ENCODE measurements around the gene OR5K1. TPM values are rescaled to one million over a fixed set of nuclear protein-coding genes. Genes with fewer than 3 reads are reported as not detected.

The OR5K1 gene
- total RNA-seq, 2 donors from 2014 or later, result not detected

DNA sequence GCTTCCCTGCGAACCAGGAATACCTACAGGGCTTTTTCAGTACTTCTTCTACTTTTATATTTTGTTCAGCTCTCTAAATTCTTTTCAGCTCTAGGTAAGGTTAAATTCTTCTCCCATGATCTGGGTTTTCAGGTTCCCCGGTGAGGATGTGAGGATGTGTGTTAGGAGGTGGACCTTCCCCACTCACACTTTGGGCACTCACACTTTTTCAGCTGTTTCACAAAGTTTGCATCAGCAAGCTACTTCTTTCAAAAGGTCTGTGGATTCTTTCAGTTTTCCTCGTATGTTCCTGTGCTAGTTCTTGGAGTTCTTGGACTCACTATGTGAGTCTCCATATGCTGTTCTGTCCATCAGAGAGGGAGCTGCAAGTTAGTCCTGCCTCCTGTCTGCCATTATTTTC, 20.6 kb downstream of the OR5K1 start:
- Mint-ChIP-seq H3K9me3 (peaks cover 21 to 28% of the 10 kb centered on the region in 2 donors), H3K4me3 (no peak overlapping the region), H3K4me1 (ENCODE audit: low read depth) (no peaks in the 10 kb centered on the region), H3K36me3 (ENCODE audit: insufficient read depth in 2 of 2) (peaks cover 18 to 20% of the 10 kb centered on the region in 2 donors), H3K27ac (no peak overlapping the region), H3K27me3 (ENCODE audit: low read depth) (peaks cover 26% of the 10 kb centered on the region)
- DNase-seq, result no peak
- no peak for ATAC-seq (replicated peaks in 1 of 2)

GRCh38 chr3:98497381-98497780, 34.4 kb downstream of the OR5K1 start, which contains the start of gene OR5K2:
TSS of gene OR5K2 (plus strand) at chr3:98497681. CDS start at chr3:98497681, 0 bp downstream.
- Mint-ChIP-seq H3K4me1 (ENCODE audit: low read depth) (peaks cover 4% of the 10 kb centered on the region), H3K27me3 (ENCODE audit: low read depth) (peaks cover 12% of the 10 kb centered on the region), H3K36me3 (ENCODE audit: insufficient read depth in 2 of 2) (no peaks in the 10 kb centered on the region), H3K27ac (no peak within 1 kb of the TSS), H3K4me3 (no peak within 1 kb of the TSS), H3K9me3 (no peaks in the 10 kb centered on the region)
- DNase-seq (no peak), ATAC-seq (replicated peaks in 1 of 2) (no peak)

GRCh38 chr3:98500019-98500418, 37.0 kb downstream of the OR5K1 start:
- H3K9me3 Mint-ChIP-seq, result no peaks in the 10 kb centered on the region
- no peak overlapping the region for H3K27ac Mint-ChIP-seq
- ATAC-seq (replicated peaks in 1 of 2), result no peak
- H3K27me3 Mint-ChIP-seq (ENCODE audit: low read depth), result no peaks in the 10 kb centered on the region
- no peak overlapping the region for H3K4me3 Mint-ChIP-seq
- DNase-seq, result no peak
- H3K36me3 Mint-ChIP-seq (ENCODE audit: insufficient read depth in 2 of 2), result peaks cover 0 to 3% of the 10 kb centered on the region in 2 donors
- peaks cover 17% of the 10 kb centered on the region for H3K4me1 Mint-ChIP-seq (ENCODE audit: low read depth)

DNA sequence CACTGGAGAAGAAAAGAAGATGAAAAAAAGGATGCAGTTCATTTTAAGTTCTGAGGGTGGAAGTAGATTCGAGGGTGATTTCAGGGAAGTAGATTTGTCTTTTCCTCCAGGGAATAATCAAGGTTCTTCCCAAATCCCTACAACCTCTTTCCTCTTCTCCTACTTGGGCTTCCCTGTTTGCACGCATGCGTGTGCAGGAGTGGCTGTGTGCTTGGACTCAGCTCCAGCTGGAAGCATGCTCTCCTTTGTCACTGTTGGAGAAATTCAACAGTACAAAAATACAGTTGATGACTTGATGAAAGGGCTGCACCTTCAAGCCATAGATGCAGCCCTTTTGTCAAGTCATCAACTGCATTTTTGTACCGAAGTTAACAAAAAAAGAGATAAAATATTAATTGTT, 38.3 kb downstream of the OR5K1 start:
- Mint-ChIP-seq H3K4me3 (no peak overlapping the region), H3K27ac (no peak overlapping the region), H3K27me3 (ENCODE audit: low read depth) (no peaks in the 10 kb centered on the region), H3K4me1 (ENCODE audit: low read depth) (peaks cover 17% of the 10 kb centered on the region), H3K36me3 (ENCODE audit: insufficient read depth in 2 of 2) (peaks cover 3% of the 10 kb centered on the region in 2 donors), H3K9me3 (no peaks in the 10 kb centered on the region)
- DNase-seq, result no peak
- ATAC-seq (replicated peaks in 1 of 2), result no peak

GRCh38 chr3:98501863-98502576, 39.0 kb downstream of the OR5K1 start:
- H3K27me3 Mint-ChIP-seq (ENCODE audit: low read depth), result no peaks in the 10 kb centered on the region
- peaks cover 17% of the 10 kb centered on the region for H3K4me1 Mint-ChIP-seq (ENCODE audit: low read depth)
- peaks cover 0 to 3% of the 10 kb centered on the region in 2 donors for H3K9me3 Mint-ChIP-seq
- H3K4me3 Mint-ChIP-seq, result no peak overlapping the region
- no peak overlapping the region for H3K27ac Mint-ChIP-seq
- H3K36me3 Mint-ChIP-seq (ENCODE audit: insufficient read depth in 2 of 2), result peaks cover 6 to 7% of the 10 kb centered on the region in 2 donors
- DNase-seq (no peak), ATAC-seq (replicated peaks in 1 of 2) (no peak)

DNA sequence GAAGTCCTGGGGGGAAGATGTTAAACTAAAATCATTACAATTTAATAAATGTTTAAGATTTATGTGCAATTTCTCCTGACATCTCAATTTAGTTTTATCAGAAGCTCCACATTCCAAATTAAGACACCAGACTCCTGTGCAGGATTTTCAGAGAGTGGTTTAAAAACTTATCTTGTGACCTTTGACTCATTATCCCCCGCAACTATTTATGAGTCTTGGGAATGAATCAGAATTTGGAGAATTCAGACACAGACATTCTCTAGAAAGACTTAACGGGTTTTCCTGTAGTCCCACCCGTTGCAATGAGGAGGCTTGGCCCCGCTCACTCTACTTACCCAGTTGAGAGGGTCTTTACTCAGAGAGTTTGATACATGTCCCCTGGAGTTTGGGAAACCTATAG, 41.5 kb downstream of the OR5K1 start:
- Mint-ChIP-seq H3K27me3 (ENCODE audit: low read depth) (no peaks in the 10 kb centered on the region), H3K4me3 (no peak overlapping the region), H3K4me1 (ENCODE audit: low read depth) (peaks cover 26% of the 10 kb centered on the region), H3K27ac (no peak overlapping the region), H3K36me3 (ENCODE audit: insufficient read depth in 2 of 2) (peaks cover 6 to 15% of the 10 kb centered on the region in 2 donors), H3K9me3 (peaks cover 0 to 4% of the 10 kb centered on the region in 2 donors)
- DNase-seq (no peak), ATAC-seq (replicated peaks in 1 of 2) (no peak)

DNA sequence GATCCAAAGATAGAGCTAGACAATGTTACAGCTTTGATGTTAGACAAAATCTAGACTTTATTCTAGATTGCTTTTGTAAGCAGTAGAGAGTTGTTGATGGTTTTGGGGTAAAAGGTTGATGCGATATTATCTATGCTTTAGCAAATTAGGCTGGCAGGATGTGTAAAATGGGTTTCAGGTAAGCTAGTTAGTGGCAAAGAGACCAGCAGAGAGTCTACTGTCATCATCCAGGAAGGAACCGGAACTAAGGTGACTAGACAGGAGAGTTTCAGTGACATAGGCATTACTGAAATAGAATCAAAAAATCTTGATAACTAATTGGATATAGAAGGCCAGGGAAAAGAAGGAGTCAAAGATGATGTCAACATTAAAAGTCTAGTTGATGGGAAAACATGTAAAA, 45.6 kb downstream of the OR5K1 start:
- Mint-ChIP-seq H3K4me1 (ENCODE audit: low read depth) (peaks cover 25% of the 10 kb centered on the region), H3K4me3 (peak overlapping the region in 1 of 2 donors; percentile 18), H3K36me3 (ENCODE audit: insufficient read depth in 2 of 2) (peaks cover 8 to 12% of the 10 kb centered on the region in 2 donors), H3K27ac (peak overlapping the region; percentile 48), H3K27me3 (ENCODE audit: low read depth) (no peaks in the 10 kb centered on the region), H3K9me3 (peaks cover 0 to 4% of the 10 kb centered on the region in 2 donors)
- DNase-seq (no peak), ATAC-seq (replicated peaks in 1 of 2) (peak in 1 of 2 donors; percentile 34)

GRCh38 chr3:98512576-98512975, 49.6 kb downstream of the OR5K1 start:
- Mint-ChIP-seq H3K9me3 (peaks cover 0 to 1% of the 10 kb centered on the region in 2 donors), H3K36me3 (ENCODE audit: insufficient read depth in 2 of 2) (peaks cover 10 to 35% of the 10 kb centered on the region in 2 donors), H3K27ac (peak overlapping the region; percentile 32), H3K27me3 (ENCODE audit: low read depth) (no peaks in the 10 kb centered on the region), H3K4me1 (ENCODE audit: low read depth) (peaks cover 56% of the 10 kb centered on the region), H3K4me3 (no peak overlapping the region)
- DNase-seq (no peak), ATAC-seq (replicated peaks in 1 of 2) (no peak)

DNA sequence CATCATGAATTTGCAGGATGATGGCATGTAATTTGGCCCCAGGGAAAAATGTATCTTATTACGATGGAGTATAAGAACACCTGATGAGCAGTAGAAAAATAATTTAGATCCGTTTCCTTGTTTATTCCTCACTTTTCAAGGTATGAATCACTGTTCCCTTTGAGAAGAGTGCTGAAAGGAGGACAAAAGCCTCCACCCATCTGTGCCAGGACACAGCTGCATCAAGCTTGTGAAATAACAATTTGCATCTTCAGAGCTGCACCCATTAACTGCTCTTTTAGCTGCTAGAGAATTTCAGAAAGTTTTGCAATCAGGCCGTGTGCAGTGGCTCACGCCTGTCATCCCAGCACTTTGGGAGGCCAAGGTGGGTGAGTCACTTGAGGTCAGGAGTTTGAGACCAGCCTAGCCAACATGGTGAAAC, 50.1 kb downstream of the OR5K1 start:
- H3K4me1 Mint-ChIP-seq (ENCODE audit: low read depth), result peaks cover 60% of the 10 kb centered on the region
- peak in 1 of 2 donors; percentile 48 for DNase-seq
- H3K27me3 Mint-ChIP-seq (ENCODE audit: low read depth), result no peaks in the 10 kb centered on the region
- peaks cover 11 to 34% of the 10 kb centered on the region in 2 donors for H3K36me3 Mint-ChIP-seq (ENCODE audit: insufficient read depth in 2 of 2)
- no peak overlapping the region for H3K4me3 Mint-ChIP-seq
- no peak overlapping the region for H3K27ac Mint-ChIP-seq
- ATAC-seq (replicated peaks in 1 of 2), result peak; percentile 47 to 65
- H3K9me3 Mint-ChIP-seq, result peaks cover 0 to 1% of the 10 kb centered on the region in 2 donors

DNA sequence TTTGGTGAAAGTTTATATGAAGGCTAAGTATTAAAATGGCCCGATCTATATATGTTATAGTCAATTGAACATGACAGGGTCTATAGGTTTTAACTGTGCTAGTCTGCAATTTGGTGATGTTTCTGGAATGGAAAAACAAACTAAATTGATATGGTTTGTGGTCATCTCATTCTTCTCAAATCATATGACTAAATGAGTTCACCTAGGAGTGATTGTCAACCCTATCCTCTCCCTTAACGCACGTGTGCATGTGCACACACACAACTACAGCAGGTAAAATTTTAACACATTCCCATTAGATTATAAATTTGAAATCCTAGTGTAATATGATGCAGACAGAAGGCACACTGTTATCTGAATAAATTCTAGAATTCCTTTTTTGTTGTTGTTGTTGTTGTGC, 50.7 kb downstream of the OR5K1 start:
- Mint-ChIP-seq H3K27ac (peak overlapping the region; percentile 76), H3K27me3 (ENCODE audit: low read depth) (no peaks in the 10 kb centered on the region), H3K4me1 (ENCODE audit: low read depth) (peaks cover 60% of the 10 kb centered on the region), H3K4me3 (peak overlapping the region in 1 of 2 donors; percentile 50), H3K36me3 (ENCODE audit: insufficient read depth in 2 of 2) (peaks cover 13 to 40% of the 10 kb centered on the region in 2 donors), H3K9me3 (no peaks in the 10 kb centered on the region)
- ATAC-seq (replicated peaks in 1 of 2) (peak; percentile 50 to 52), DNase-seq (no peak)

GRCh38 chr3:98514948-98515347, 51.9 kb downstream of the OR5K1 start:
- ATAC-seq (replicated peaks in 1 of 2) (peak; percentile 32 to 44), DNase-seq (no peak)
- Mint-ChIP-seq H3K36me3 (ENCODE audit: insufficient read depth in 2 of 2) (peaks cover 20 to 48% of the 10 kb centered on the region in 2 donors), H3K9me3 (no peaks in the 10 kb centered on the region), H3K27me3 (ENCODE audit: low read depth) (no peaks in the 10 kb centered on the region), H3K4me1 (ENCODE audit: low read depth) (peaks cover 71% of the 10 kb centered on the region), H3K27ac (peak overlapping the region; percentile 82), H3K4me3 (peak overlapping the region in 1 of 2 donors; percentile 25)

DNA sequence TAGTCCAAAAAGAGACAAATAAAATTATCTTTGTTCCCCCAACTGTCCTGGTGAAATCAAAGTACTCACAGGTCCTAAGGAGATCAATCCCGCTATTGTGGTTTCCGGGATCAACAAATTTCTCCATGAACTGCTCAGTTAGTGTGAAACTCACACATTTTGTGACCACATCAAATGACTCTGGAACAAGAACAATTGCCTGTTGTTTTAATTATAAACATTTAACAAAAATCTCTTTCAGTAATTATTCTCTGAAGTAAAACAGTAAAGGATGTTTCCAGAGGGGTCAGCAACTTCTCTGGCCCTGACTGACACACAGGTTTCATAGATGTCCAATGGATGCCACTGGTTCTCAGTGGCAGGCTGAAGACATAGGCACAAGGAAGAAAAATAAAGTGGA, 55.8 kb downstream of the OR5K1 start:
- ATAC-seq (replicated peaks in 1 of 2) (no peak), DNase-seq (no peak)
- H3K27ac Mint-ChIP-seq, result peak overlapping the region; percentile 88
- H3K36me3 Mint-ChIP-seq (ENCODE audit: insufficient read depth in 2 of 2), result peaks cover 38 to 74% of the 10 kb centered on the region in 2 donors
- peaks cover 82% of the 10 kb centered on the region for H3K4me1 Mint-ChIP-seq (ENCODE audit: low read depth)
- H3K27me3 Mint-ChIP-seq (ENCODE audit: low read depth), result no peaks in the 10 kb centered on the region
- H3K9me3 Mint-ChIP-seq, result peaks cover 0 to 2% of the 10 kb centered on the region in 2 donors
- peak overlapping the region; percentile 90 to 92 for H3K4me3 Mint-ChIP-seq

- Mint-ChIP-seq H3K36me3 (ENCODE audit: insufficient read depth in 2 of 2) (peaks cover 37 to 74% of the 10 kb centered on the region in 2 donors), H3K27me3 (ENCODE audit: low read depth) (no peaks in the 10 kb centered on the region), H3K4me3 (peak overlapping the region; percentile 90 to 92), H3K4me1 (ENCODE audit: low read depth) (peaks cover 82% of the 10 kb centered on the region), H3K9me3 (peaks cover 0 to 2% of the 10 kb centered on the region in 2 donors), H3K27ac (peak overlapping the region; percentile 88)
- ATAC-seq (replicated peaks in 1 of 2) (no peak), DNase-seq (peak in 1 of 2 donors; percentile 25)
Observed at GRCh38 chr3:98519351-98519750, 56.4 kb downstream of the OR5K1 start.
